Gastrocnemius medialis (tissue), 4 donors: Measurements from ENCODE around the gene TNRC6B.

Source experiments
- CTCF ChIP-seq, 5 experiments: fragments of 450-650 bp in 3 of 5; fragments of 200-600 bp in 2 of 5; sonication (generic) in 2 of 5; IDR thresholded peaks in 4 of 5; conservative IDR thresholded peaks in 1 of 5; 1 replicate in 4 of 5; 2 replicates in 1 of 5; pipeline ENCODE4 v1.5.1; 2016 to 2019; ENCODE audit warnings: antibody characterized with exemption in 5 of 5, mild to moderate bottlenecking in 3 of 5, moderate library complexity in 3 of 5
- POLR2A ChIP-seq, 2 donors: fragments of 450-650 bp; IDR thresholded peaks; one replicate each; pipeline ENCODE4 v1.6.1; 2017; ENCODE audit warnings: antibody characterized with exemption in 2 of 2, mild to moderate bottlenecking in 2 of 2, moderate library complexity in 2 of 2

- TF ChIP-seq CTCF (IDR thresholded peaks at IDR 0.05 in 4 of 5, conservative IDR thresholded peaks at IDR 0.05 in 1 of 5) (no peak), POLR2A (IDR thresholded peaks at IDR 0.05) (no peak)
These were observed 191.1 kb downstream of the TNRC6B start for GRCh38 chr22:40368836-40369235.
